Activated CD8-positive, alpha-beta T cell treated with anti-CD3 and anti-CD28 coated beads for 36 hours (primary cell): ENCODE measurements around the gene FAM107A. TPM values are rescaled to one million over a fixed set of nuclear protein-coding genes. Genes with fewer than 3 reads are reported as not detected.

Experiments
- ATAC-seq: fragments of 200-7000 bp; cut with Tn5 transposase; one replicate; pipeline ENCODE4 v1.10.0; 2021; ENCODE audit warnings: mild to moderate bottlenecking, moderate library complexity
- CTCF ChIA-PET: fragments of 350-600 bp; sonication (Branson Sonifier 250); formaldehyde crosslinking; loops from one replicate; lab custom pipeline; 2021; ENCODE audit warnings: antibody characterized with exemption; lab: Charles Lee
- POLR2A ChIA-PET: fragments of 350-600 bp; sonication (Branson Sonifier 250); formaldehyde crosslinking; loops from one replicate; lab custom pipeline; 2021; ENCODE audit warnings: antibody characterized with exemption; lab: Charles Lee
- DNase-seq: peaks from one replicate; pipeline ENCODE4 v3.0.0-alpha.2; 2020
- H3K27ac Mint-ChIP-seq: one replicate; pipeline ENCODE4 v1.8.0; 2021; ENCODE audit warnings: mild to moderate bottlenecking, mixed read lengths
- H3K27me3 Mint-ChIP-seq: one replicate; pipeline ENCODE4 v1.8.0; 2021; ENCODE audit warnings: mixed read lengths
- H3K36me3 Mint-ChIP-seq: one replicate; pipeline ENCODE4 v1.8.0; 2021; ENCODE audit warnings: low read depth, mixed read lengths
- H3K4me1 Mint-ChIP-seq: one replicate; pipeline ENCODE4 v1.8.0; 2021; ENCODE audit warnings: low read depth, mixed read lengths
- H3K4me3 Mint-ChIP-seq: one replicate; pipeline ENCODE4 v1.8.0; 2021; ENCODE audit warnings: mild to moderate bottlenecking, moderate library complexity, mixed read lengths
- H3K9me3 Mint-ChIP-seq: one replicate; pipeline ENCODE4 v1.8.0; 2021; ENCODE audit warnings: mixed read lengths
- CTCF ChIP-seq: fragments of 200-600 bp; IDR thresholded peaks from one replicate; pipeline ENCODE4 v1.8.0; 2022; ENCODE audit warnings: antibody characterized with exemption, mild to moderate bottlenecking
- intact Hi-C: fragments of 100-400 bp; cut with micrococcal nuclease; formaldehyde crosslinking; loops from one replicate; pipeline ENCODE4 v1.10.0; 2022
- total RNA-seq, 2 experiments: library from RNA; stranded (reverse); gene quantifications; one replicate each; pipeline ENCODE4 v1.2.3, GENCODE V29; 2021

FAM107A gene
- total RNA-seq, 2 experiments from 2014 or later = not detected

GRCh38 chr3:58585994-58586393, 8.8 kb upstream of the FAM107A start:
- intact Hi-C loops = no loop called here
- Mint-ChIP-seq H3K36me3 (no peaks in the 10 kb centered on the region), H3K27ac (no peak overlapping the region), H3K27me3 (peaks cover 39% of the 10 kb centered on the region), H3K4me3 (peak overlapping the region; percentile 73), H3K4me1 (peaks cover 13% of the 10 kb centered on the region), H3K9me3 (no peaks in the 10 kb centered on the region)
- CTCF ChIA-PET = interaction anchor here (0.9 to 2.7 kb wide), 11 partner anchors 10 to 551 kb away, joined by 3 to 23 read pairs (median 5); no protein-coding TSS in a partner anchor
- POLR2A ChIA-PET = no interaction called here
- TF ChIP-seq CTCF = no peak
- no peak for ATAC-seq
- DNase-seq = no peak

GRCh38 chr3:58585005-58585786, 8.0 kb upstream of the FAM107A start:
- ChIA-PET CTCF (interaction anchor here (0.9 to 2.7 kb wide), 14 partner anchors 9 to 550 kb away, joined by 3 to 23 read pairs (median 4); no protein-coding TSS in a partner anchor), POLR2A (no interaction called here)
- H3K4me3 Mint-ChIP-seq = peak overlapping the region; percentile 73
- H3K27me3 Mint-ChIP-seq = peaks cover 39% of the 10 kb centered on the region
- H3K27ac Mint-ChIP-seq = no peak overlapping the region
- H3K36me3 Mint-ChIP-seq = no peaks in the 10 kb centered on the region
- ATAC-seq (peak; percentile 85), DNase-seq (peak; percentile 63)
- TF ChIP-seq CTCF = peak; percentile 56
- H3K4me1 Mint-ChIP-seq = peaks cover 13% of the 10 kb centered on the region
- no peaks in the 10 kb centered on the region for H3K9me3 Mint-ChIP-seq
- intact Hi-C loops = no loop called here

- ChIA-PET POLR2A (no interaction called here), CTCF (interaction anchor here (0.9 to 2.7 kb wide), 14 partner anchors 9 to 549 kb away, joined by 3 to 23 read pairs (median 4); no protein-coding TSS in a partner anchor)
- no peak overlapping the region for H3K27ac Mint-ChIP-seq
- H3K36me3 Mint-ChIP-seq = no peaks in the 10 kb centered on the region
- no peaks in the 10 kb centered on the region for H3K9me3 Mint-ChIP-seq
- peak overlapping the region; percentile 73 for H3K4me3 Mint-ChIP-seq
- intact Hi-C loops = no loop called here
- DNase-seq (peak; percentile 31), ATAC-seq (no peak)
- H3K4me1 Mint-ChIP-seq = peaks cover 13% of the 10 kb centered on the region
- peaks cover 39% of the 10 kb centered on the region for H3K27me3 Mint-ChIP-seq
- no peak for TF ChIP-seq CTCF
These were observed 7.5 kb upstream of the FAM107A start for GRCh38 chr3:58584690-58585004.

- ATAC-seq = no peak
- no peak overlapping the region for H3K27ac Mint-ChIP-seq
- H3K4me3 Mint-ChIP-seq = no peak overlapping the region
- intact Hi-C loops = no loop called here
- ChIA-PET CTCF (interaction anchor here (1.6 kb wide), 1 partner anchor 12 kb away, joined by 6 read pairs; no protein-coding TSS in a partner anchor), POLR2A (no interaction called here)
- H3K36me3 Mint-ChIP-seq = no peaks in the 10 kb centered on the region
- no peak for DNase-seq
- H3K4me1 Mint-ChIP-seq = peaks cover 13% of the 10 kb centered on the region
- H3K27me3 Mint-ChIP-seq = peaks cover 27% of the 10 kb centered on the region
- no peaks in the 10 kb centered on the region for H3K9me3 Mint-ChIP-seq
- no peak for TF ChIP-seq CTCF
These were observed 4.3 kb upstream of the FAM107A start for GRCh38 chr3:58581328-58582091.
